Stimulated activated CD4-positive, alpha-beta T cell treated with anti-CD3 and anti-CD28 coated beads, Interleukin-1b, Interleukin-23, amount 100 ng/mL, for 4 hours (primary cell): ENCODE data around the gene PLCB2.
A peak's percentile ranks its signal among the peaks of the same experiment; 100 is the strongest.

Experiments used
- DNase-seq, 2 donors: peaks; one replicate each; pipeline ENCODE4 v3.0.0-alpha.2; 2020; ENCODE audit warnings: low read depth in 2 of 2

The PLCB2 gene

DNA sequence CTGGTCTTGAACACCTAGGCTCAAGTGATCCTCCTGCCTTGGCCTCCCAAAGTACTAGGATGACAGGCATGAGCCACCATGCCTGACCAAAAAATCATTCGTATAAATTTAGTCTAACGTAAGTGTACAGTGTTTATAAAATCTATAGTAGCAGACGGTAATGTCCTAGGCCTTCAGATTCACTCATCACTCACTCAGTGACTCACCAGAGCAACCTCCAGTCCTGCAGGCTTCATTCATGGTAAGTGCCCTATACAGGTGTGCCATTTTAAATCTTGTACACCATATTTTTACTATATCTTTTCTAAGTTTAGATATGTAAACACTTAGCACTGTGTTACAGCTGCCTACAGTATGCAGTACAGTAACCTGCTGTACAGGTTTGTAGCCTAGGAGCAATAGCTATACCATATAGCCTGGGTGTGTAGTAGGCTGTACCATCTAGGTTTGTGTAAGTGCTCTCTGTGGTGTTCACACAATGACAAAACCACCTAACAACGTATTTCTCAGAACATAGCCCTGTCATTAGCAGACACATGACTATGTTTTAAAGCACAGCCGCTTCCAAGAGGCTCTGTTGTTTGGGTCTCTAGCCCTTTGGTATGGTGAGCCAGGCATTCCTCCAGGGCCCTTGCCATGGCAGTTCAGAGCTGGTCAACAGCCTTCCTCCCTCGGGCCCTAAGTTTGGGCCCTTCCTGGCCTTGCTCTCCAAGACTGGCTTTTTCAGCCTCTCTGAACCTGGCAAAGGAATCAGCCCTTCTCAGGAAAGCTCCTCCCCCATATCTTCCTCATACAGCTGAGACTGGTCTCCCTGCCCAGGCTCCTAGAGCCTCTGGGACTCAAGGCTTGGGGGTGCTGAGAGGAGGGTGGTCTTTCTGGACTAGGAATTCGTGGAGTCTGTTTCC lies 34.9 kb upstream of the PLCB2 start:
- no peak for DNase-seq

DNA sequence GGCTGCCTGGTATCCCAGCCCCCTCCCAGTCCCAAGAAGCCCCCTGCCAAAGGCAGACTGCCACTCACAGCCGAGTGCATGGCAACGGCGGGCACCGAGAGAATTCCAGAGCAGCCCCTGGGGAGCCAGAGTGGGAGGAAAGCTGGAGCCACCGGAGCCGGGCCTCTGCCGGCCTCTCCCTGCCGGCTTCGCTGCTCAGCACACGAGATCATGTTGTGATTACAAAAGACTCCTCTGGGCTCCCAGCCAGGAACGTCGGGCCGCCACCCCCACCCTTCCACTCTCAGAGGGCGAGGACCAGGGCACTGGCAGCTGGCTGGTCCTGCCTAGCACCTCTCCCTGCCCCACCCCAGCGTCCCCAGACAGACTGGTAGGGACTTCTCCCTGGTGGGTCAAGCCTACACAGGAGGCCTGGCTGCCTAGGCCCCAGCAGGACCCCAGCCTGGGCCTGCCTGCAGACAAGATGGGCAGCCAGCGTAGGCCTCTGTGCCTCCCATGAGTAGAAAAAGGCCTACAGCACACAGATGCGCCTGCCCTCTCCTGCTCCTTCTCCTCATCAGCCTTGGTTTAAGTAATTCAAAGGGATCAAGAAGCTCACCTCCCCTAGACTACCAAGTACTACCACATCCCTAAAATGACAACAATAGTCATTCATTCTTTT lies 33.1 kb upstream of the PLCB2 start, which contains the start of gene CCDC9B:
Gene CCDC9B, minus strand, starts transcription at position 200 of the 661 bp plus-strand sequence. Its CDS starts 120 bp downstream, at position 80.
- no peak for DNase-seq

DNA sequence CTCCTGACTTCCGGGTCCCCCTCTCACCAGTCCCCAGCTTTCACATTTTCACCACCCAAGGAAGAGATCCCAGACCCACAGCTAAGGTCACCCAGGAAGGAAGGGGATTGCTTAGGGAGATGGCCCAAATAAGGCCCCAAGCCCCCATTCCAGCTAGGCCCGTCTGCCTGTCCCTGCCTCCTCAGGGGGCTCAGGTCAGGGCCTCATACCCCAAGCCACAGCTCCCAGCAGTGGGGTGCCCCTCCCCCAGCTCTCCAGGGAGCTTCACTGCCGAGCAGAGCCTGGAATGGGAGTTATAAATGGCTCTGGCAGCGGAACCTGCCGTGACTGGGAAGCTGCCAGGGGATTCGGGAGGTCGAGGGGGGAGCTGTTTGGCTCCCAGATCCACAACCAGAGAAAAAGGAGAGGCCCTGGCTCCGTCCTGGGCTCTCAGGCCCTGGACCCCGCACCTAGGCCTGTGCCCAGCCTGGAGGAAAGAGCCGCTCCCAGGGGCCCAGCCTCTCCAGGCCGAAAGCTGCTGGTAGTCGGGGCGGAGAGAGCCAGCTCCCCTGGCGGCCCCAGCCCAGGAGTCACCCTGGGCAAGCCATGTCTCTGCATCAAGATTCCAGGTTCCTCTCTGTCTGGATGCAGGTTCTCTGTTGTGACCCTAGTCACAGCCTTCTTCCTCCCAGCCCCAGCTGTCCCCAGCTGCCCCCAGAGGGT lies 32.5 kb upstream of the PLCB2 start:
- no peak for DNase-seq

DNA sequence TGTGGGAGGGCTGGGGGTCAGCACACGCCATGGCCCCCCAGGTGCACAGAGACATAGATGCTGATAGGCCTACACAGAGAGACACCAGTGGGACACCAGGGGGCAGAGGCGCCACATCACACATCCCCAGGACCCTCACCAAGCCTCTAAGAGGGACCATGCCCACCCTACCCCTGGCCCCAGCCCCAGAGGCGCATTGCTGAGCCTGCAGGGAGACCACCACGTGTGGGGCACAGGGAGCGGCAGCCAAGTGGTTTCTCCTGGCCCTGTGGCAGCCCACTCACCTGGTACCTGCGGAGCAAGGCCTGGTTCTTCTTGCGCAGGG lies 31.8 kb upstream of the PLCB2 start:
- DNase-seq, result no peak

DNA sequence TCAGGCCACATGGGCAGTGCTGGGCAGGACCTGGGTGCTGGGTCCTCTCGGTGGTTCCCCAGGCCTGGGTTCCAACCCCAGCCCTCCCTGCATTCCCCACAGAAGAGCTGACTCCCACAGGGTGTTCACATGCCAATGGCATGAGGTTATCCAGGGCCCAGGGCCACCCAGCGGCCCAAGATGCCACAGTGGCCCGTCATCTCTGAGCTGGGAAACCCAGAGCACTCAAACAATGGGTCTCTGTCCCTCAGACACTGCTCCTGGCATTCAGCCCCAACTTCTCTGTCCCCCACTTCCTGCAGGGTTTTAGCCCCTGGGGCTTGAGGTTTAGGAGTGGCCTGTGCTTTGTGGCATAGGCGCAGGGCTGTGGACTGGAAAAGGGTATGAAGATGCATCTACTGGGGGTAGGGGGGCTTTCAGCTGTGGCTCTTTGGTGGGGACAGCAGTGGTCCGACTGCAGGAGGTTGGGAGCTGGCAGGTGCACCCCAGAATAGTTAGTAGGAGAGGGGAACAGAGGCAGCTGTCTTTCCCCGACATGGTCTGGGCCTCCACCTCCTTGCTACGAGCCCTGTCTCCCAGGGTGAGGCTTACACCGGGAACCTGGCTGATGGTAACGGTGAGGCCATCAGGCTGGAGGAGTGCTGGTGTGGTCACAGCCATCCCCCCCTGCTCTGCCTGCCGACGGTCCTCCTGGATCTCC lies 31.3 kb upstream of the PLCB2 start:
- DNase-seq, result no peak

DNA sequence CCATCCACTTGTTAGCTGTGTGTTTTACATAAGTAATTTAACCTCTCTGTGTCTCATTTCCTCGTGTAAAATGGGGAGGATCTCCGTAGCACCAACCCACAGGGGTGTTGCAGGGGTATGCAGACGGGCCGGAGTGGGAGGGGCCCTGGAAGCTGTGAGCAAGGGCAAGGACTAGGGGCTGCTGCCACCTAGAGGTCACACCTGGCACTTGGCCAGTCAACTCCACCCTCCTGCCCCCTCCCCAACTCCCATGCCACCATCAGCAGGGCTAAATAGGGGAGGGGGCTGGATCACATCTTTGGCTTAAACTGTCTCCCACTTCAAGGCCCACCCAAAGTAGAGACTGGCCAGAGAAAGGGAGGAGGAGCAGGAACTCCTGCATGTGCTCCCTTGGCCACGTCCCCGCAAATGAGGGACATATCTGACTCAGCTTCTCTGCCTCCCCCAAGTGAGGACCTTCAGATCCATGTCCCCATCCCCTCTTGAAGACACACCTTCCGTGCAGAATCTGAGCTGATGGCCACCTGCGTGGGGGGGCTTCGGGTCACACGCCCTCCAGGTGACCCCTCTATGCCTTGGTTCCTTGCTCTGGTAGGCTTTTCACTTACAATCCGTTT lies 30.4 kb upstream of the PLCB2 start:
- DNase-seq, result peak; percentile 73 to 74

DNA sequence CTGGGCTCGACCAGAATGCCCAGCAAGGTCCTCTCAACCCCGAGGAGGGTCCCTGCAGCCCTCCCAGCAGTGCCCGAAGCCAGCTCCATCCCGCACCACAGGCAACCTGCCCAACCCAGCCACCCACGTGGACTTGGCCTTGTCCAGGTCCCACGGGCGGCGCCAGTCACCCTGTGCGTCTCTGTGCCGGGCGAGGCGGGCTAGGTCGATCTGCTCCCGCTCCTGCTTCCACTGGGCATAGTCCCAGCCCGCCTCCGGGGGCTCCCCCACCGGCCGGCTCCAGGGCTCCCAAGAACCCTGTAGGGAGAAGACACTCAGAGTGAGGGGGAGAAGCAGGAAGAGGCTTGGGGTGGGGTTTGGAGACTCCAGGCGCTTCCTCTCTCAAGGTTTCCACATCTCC lies 29.9 kb upstream of the PLCB2 start:
- DNase-seq, result no peak

DNA sequence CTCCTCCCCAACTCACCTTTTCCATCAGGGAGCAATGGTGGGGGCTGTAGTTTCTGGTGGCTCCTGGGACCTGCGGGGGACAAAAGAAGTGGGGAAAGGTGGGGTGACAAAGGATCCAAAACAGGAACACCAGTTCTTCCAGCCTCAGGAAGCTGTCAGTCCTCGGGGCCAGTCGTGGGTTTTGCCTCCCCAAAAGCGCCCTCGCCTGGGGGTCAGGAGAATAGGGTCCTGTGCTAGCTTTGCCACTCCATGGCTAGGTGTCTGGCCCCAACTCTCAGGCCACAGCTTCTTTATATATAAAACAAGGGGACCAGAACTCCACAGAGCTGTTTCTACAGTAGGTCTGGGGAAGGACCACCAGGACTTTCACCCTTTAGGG lies 29.0 kb upstream of the PLCB2 start:
- no peak for DNase-seq

DNA sequence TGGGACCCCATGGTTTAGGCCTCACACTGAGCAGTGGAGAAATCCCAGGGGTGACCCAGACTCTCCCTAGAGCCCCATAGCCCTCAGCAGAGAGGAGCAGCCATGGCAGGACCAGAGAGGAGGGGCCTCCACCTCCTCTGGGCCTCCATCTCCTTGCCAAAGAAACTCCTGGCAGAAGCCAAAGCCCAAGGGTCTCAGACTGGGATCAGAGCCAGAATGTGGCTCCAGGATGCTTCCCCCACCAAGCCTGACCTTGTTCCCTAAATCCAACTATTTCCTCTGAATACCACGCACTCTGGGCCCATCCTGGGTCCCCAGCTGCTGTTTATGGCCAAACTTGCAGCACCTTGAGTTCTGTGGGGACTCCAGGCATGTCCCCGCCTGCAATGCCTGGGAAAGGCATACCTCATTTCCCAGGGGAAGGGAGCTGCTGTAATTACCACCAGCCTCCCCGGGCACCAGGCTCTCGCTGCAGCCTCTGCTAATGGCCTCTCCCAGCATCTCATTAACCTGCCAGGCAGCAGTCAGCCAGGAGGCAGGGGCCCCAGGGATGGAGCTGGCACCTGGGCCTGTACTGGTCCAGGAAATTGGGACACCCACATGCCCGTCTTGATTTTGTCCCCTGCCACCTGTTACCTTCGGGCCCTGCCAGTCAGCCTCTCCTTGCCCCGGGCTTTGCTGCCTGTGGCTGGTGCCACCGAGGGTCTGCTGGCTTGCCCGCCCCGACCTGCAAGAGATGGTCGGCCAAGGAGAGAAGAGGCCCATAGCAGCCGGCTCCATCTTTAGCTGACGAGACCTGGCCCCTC lies 28.4 kb upstream of the PLCB2 start:
- no peak for DNase-seq

DNA sequence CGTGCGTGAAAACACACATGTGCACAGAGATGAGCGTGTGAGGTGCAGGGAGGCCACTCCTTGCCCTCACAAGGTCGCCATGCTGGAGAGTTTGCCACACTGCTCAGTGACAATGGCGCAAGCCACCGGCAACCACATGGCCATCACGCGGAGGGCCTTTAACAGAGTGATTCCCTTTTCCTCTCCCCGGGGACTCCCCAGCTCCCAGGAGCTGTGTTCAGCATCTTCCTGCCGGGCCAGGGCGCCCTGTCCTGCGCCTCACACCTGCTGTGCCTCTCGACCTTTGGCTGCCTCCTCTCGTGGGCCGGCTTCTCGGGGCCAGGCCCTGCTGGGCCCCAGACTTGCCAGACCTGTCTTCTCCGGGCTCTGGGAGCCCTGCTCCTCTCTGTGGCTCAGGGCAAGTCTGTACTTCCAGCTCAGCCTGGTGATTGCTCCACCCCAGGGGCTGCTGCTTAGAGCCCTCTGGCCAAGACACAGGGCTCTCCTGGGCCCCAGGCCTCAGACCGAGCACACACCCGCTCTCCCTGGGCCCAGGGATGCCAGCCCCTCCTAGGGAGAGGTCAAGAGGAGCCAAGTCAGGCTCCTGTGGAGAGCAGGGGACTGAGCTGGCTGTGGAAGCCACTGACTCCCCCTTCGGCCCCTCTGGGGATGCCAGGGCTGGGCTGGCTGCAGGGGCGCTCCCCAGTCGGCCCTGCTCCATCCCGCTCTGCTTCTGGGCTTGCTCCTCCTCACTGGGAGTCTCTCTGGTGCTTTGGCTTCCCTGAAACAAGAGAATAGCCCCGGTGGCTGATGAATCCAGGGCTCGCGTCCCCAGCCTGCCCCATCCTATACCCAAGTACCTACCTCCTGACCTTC lies 27.4 kb upstream of the PLCB2 start:
- no peak for DNase-seq

DNA sequence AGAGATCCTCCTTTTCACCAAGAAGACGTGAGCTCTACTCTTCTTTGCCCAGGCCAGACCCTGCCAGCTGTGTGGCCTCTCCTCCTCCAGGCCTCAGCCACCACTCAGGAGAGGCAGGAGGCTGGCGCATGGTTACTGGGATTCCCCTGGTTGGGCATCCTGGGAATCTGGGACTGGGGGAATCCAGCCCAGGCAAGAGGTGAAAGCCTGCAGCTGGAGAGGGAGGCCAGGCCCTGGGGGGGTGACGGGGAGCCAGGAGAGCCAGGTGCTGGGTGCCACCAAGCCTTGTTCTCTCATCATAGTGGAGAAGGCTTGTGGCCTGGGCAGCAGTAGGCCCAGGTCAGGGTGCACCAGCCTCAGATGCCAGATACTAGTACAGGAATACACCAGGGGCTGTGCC lies 26.8 kb upstream of the PLCB2 start:
- no peak for DNase-seq

DNA sequence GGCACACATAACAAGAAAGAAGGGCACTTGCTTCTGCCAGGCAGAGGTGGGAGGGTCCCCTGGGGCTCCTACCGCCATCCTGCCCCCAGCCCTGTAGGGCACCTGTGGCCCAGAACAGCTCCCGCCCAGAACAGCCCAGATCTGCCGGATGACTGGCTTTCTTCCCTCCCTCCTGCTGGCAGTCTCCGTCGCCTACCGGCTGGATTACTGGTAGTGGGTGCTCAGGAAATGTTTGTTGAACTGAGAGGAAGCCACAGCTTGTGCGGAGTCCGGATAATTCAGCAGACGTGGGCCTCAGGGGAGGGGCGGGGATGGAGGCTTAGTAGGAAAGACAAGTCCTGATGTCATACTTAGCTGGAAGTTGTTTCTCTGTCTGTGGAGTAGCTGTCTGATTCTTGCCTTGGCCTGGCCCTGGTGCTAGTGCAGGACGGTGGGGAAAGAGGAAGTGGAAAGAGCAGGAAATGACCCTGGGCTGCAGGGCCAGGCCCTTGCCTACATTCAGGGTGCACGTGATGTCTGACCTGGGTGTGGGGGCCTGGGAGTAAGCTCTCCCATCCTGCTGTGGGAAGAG lies 26.3 kb upstream of the PLCB2 start:
- no peak for DNase-seq

DNA sequence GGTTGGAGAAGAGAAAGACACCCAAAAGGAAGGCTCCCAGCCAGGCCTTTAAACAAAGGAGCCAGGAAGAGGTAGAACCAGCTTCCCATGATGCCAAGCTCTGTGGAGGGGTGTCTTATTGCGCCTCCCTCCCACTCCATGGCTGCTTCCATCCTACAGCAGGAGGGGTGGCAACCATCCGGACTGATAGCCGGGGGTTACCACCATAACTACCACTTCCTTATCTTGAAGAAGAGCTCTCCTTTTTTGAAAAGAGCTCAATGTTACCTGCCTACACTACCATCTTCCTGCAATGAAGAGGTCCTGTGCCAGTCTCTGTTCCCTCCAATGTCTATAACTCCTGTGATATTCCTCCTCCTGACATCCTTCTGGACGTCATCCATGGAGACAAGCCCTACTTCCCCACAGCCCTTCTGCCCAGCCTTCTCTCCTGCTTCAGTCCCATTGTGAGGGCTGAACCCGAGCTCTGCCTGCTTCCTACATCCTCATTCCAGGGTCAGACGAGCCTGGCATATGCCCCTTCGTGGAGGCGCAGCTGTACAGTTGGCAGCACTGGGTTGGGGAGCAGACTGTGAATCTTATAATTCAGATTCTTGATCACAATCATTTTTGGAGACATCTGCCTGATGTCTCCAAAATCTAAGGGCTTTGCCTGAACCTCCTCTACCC lies 24.5 kb upstream of the PLCB2 start:
- DNase-seq, result no peak

DNA sequence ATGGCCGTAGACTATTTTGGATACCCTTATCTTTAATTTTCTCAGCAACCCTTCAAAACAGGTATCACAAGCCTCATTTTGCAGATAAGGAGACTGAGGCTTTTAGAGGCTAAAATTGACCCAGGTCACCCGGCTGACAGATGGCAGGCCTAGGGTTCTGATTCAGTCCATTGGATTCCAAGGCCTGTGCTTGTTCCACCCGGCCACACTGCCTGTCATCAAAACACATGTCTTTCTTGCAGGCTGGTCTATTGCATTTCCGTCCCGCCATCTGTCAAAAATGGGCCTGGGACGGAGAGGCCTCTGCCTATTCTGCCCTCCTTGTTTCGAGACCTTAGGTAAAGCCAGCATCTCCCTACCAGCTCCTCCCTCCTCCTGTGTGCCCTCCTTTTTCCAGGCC lies 23.9 kb upstream of the PLCB2 start:
- no peak for DNase-seq

DNA sequence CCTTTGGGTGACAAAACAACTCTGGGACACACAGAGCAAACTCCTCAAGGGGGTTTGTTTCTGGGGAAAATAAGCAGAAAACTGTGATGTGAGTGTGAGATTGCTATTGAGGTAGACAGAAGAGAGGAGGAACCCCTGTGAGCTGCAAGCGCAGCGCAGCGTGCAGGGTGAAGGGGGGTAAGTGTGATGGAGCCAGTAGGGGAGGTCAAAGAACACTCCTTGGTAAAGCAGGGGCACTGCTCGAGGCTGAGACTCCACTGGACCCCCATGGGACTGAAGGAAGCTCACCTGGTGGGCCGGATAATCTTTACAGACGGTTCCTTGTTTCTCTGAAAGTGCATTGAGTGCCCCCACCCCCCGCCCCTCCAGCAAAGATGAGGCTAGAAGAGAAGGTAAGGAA lies 23.3 kb upstream of the PLCB2 start:
- no peak for DNase-seq

DNA sequence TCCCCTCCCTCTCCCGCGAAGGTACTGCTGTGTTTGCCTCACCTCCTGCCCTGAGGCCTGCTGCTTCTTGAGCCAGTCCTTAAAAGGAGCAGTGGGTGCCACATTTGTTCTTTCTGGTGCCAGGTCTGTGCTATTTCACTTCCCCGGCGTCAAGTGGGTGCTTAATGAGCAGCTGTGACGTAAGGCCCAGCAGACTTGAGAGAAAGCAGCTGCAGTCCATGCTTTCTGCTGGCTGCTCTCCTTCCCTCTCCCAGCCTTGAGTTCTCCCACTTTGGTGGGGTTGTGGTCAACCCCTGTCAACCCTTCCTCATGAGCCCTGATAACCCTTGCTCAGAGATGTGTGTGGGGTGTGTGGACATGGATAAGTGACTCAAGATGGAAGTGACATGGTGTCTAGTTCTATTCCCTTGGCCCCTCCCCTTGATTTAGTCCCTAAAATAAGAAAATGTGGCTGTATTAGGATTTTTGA lies 22.7 kb upstream of the PLCB2 start:
- no peak for DNase-seq

DNA sequence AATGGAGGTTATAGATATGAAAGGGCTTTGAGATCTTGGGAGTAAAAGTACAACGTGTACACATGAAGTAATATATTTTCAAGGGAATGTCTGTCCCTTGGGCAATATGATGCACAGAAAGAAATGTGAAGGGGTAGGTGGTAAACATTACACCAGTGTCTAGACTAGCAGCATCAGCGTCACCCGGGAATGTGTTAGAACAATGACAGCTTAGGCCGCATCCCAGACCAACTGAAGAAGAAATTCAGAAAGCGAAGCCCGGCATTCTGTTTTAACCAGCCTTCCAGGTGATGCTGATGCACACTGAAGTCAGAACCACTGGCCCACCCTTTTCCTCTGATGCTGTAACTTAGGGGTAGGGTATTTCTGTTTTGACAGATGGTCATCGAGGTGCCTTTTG lies 22.1 kb upstream of the PLCB2 start:
- no peak for DNase-seq

DNA sequence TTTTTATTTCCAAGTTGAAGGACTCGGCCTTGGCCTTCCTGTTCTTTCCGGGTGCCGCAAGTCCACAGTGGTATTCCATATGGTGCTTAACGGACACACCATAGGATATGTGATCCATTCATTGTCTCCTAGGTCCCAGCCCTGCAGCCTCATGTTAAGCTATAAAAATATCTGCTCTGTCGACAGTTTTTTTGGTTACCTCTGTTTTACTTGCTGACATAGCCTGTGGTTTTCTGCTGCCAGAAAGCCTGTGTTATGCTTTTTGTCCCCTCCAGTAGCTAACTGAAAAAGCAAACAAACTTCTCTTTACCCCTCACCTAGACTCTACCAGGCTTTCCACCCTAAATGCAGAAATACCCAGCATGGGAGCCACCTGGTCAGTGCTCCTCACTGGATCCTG lies 21.0 kb upstream of the PLCB2 start:
- DNase-seq, result no peak

DNA sequence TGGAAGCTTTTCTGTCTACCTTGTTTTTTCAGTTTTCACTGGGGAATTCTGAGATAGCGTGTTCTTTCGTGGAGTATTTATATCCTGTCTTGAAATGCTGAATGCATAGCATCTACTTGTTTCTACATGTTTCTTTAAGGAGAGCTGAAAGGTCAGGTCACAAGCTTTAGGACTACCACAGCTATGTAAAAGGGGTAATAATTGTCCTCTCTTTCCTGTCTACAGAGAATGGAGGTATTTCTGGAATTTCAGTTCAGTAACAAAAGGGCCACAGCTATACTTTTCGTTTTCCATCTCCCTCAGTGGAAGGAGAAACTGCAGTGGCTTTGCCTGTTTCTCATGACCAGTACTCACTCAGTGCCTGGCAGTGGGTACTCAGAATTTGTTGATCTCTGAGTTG lies 20.4 kb upstream of the PLCB2 start:
- DNase-seq, result no peak
